ENCODE data around the gene RPGRIP1.
"Not testable (repeated sequence)": the region's sequence is repeated elsewhere in the genome, so short reads cannot be mapped to it uniquely, and the experiment has no call there.

Gene RPGRIP1

DNA sequence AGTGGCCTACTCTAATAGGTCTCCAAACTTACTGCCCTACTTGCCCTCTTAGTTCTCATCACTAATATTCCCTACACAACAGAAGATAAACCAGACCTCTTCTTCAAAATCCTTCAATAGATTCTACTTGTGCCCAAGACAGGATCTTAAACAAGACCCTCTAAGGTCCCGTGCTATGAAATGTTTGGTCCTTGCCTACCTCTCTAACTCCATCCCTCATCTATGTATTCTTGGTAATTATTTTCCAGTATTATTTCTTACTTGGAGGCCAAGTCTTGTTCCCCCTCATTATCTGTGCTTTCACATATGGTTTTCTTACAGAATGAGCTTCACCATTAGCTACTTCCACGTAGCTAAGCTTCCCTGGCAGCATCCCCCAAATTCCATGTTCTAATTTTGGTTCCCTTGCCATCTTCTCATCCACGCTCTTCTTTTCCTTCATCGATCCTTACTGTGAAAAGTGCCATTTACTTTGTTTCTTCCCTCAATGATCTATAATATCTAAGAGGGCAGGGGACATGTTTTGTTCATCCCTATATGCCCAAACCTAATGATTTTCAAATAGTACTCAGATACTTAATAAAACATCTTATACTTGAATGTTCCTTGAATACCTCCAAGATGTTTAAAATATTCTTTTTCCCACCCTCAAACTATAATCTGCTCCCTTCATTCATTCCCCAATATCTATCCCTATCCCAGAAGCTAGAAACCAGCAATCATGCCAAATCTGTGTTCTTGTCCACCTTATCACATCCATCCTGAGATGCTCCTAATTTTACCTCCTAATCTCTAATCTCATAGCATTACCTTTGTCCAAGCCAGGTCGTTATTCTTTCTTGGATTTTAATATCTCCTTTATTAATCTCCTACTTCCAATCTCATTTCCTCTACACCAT is 20.7 kb upstream of the RPGRIP1 start:
- no peak for DNase-seq

DNA sequence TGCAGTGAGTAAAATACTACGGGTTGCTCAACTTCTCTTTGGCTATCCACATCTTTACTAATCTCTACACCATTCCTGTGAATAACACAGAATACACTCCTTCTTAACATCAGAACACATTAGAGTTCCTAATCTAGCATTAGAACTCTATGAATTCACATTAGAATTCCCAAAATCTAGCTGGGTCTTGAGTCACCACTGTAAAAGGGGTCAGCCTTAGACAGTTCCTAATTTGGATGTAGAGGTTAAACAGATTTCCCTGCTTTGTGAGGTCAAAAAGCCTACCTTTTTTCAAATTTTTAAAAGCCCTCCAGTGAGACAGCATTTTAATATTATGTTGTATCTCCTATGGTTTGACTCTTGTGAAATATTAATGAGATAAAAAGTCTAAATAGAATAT is 18.1 kb upstream of the RPGRIP1 start:
- DNase-seq: no peak

DNA sequence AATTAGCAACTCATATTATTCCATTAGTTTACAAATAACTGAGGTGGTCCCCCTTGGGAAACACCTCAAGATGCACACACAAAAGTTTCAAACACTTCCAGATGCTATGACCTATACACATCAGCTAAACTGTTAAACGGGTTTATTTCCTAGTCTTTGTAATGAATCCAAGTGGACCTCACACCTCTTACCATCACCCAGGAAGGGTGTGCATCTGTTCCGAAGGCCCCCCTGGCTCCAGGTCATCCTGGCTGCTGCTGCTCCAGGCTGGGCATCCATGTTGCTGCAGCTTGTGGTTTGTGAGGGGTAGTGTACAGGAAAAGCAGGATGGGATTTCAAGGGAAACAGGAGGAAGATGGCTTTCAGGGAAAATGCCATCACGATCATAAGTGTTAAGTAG is 17.5 kb upstream of the RPGRIP1 start:
- no peak for DNase-seq

DNA sequence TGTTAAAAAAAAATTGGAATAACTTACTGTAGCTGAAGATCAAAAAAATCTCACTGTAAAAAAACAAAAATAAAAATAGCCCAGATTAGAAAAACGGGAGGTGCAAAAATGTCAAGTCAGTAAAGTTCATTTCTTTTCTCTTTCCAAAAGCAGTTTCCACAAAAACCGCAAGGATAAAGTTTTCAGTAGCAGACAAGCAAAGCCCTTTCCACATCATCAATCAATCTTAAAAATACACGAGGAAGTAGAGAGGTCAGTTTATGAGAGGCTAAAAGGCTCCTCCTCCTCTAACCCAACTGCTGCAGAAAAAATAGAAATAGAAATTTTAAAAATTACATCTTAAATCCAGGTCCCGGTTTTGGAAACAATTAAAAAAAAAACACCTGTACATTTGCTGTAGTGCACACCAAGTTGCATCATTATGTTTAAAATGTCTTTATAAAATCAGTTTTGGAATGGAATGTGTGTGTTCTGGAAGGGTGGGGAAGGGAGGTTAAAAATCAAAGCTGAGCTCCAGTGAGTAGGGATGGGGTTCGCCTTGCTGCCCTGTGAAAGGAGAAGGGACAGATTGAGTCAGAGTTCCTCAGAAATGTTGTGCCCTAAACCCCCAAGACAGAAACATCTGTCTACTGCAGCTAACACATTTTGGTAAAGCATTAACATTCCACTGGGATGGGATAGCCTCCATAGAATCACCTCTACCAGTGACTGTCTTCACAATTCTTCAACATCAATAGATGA is 16.4 kb upstream of the RPGRIP1 start:
- DNase-seq: no peak

DNA sequence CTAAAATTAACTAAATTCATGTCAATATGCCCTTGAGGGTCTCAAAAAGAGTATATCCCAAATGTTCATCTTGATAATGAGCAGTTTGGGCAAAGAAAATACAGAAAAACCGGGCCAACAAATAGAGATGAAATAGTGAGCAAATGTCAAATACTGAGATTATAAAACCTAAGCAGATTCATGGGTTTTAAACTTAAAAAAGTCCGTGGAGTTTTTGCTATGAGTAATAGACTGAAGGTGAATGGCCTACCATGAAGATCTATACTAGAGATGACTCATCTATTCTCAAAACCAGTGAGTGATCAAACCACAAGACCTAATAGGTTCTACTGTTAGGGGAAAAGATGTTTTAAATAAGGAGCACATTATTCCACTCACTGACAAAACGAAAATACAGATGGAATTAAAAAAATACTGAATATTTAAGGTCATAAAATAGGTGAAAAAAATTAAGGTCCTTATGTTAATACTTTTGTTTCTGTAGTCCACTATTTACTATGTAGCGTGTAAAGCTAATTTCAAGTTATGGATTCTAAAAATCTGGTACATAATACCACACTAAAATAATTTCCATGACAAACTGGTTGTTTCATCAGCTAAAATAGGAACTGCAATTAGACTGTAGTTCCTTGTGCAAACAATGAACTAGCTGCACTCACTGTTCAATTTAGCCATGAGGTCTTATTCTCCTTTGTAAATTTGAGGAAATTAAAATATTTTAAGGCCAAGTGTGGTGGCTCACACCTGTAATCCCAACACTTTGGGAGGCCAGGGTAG is 15.7 kb upstream of the RPGRIP1 start:
- no peak for DNase-seq

DNA sequence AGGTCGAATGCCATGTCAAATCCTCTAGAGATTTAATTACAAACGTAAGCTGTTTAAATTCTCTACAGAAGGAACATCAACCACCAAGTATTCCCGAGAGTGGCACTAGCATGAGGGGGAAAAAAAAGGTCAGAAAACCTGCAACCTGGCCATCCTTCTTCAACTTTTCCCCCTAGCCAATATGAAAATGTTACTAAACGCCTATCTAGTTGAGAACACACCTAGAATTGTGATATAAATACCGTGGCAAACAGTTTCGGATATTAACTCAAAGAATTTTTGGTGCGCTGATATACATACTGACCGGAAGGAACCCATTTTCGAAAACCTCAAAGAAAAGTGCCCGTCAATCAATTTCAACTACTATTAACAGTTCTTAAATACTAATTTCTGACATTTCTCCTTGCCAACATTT is 12.4 kb upstream of the RPGRIP1 start:
- no peak for DNase-seq

DNA sequence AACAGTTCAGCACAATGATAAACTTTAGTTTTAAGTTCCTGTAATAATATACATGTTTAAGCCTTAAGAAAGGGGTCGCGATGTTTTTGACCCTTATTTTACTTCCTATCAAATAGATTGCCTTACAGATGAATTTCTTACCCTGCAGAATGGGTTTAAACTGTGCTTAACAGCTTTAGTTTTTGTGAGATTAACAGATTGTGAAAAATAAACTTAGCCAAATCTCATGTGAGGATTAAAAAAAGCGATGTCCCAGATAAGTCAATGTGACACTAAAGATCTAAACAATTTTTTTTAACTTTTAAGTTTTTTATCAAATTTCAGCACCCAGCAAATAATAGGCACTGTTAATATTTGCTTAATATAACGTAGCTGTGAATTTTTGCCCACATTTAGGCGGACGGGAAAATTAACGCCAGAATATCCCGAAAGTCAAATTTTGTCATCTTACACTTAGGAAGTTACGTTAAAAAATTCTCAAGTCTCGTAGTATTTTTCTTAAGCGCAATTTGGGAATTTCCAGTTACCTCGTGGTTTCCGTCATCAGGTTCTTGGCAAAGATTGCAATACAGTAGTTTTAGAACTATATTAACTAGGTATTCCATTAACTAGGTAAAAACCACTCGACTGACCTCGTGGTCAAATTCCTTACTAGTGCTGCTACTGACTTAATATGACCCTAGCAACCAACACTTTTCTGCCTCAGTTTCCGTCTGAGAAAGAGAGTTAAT is 11.8 kb upstream of the RPGRIP1 start:
- no peak for DNase-seq

DNA sequence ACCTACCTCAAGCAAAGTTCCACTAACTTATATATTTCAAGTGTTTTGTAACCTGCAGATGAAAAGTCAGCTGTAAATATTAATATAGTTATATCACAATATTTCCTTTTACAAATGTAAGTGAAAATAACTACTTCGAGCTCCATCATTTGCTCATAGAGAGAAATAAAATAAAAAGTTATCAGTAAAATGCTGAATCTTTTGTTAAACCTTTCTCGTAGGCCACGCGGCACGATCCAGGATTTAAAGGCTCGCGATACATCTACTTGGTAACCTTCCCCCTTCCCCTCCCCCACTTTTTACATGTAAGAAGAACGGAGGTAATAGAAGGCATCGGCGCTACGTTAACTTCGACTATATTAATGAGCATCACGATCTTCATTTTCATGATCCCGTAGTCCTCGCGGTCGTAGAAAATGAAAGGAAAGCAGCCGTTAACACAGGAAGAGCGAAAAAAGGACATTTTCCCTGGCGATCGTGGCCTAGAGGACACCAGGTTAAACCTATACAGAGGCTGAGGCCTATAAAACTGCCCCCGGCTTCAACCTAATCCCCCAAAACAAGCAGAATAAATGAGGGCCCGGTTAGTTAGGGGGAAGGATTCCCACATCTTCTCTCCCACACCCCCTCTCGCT is 11.1 kb upstream of the RPGRIP1 start:
- peak; percentile 38 to 56 for DNase-seq

DNA sequence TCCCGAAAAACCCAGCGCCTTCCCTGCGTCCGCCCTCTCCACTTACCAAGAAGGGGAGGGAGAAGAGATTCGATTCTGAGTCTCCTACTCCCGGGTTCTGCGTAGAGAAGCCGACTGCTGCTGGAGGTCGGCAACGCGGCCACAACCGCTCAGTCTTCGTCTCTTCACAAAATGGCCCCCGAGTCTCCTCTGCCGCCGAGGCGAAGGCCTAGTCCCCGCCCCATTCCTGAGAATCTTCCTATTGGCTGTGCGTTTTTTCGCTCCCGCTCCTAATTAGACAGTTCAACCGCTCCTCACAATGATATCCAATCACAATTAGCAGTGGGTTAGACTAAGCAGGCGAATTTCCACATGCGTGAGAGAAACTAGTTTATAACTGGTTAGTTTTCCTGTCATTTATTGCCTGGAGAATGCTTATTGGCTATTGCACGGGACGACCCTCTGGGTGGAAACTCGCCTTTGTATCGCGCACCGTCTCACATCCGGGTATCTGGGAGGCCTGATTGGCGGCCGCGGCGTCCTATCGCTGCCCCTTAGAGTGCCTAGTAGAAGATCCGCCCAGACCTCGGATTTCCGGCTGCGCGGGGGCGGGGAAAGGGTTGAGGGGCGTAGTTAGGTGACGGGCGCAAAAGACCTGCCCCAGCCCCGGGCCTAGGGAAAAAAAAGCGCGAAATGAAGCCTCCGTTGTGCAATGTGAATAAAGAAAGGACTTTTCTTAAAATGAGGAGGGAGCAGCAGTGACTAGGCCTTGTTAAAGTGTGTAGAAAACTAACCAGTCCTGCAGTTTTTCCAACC is 10.4 kb upstream of the RPGRIP1 start, which contains the start of gene HNRNPC:
Gene HNRNPC (minus strand): TSS at position 191 of the 795 bp plus-strand sequence. CDS start 35,249 bp downstream, outside the sequence.
- DNase-seq: peak; percentile 99 to 100

DNA sequence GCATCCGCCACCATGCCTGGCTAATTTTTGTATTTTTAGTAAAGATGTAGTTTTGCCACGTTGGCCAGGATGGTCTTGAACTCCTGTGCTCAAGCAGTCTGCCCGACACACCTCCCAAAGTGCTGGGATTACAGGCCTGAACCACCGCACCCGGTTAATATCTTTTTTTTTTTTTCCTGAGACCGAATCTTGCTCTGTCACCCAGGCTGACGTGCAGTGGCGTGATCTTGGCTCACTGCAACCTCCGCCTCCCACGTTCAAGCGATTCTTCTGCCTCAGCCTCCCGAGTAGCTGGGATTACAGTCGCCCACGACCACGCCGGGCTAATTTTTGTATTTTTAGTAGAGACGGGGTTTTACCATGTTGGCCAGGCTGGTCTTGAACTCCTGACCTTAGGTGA is 7.2 kb upstream of the RPGRIP1 start:
- DNase-seq: not testable (repeated sequence)

DNA sequence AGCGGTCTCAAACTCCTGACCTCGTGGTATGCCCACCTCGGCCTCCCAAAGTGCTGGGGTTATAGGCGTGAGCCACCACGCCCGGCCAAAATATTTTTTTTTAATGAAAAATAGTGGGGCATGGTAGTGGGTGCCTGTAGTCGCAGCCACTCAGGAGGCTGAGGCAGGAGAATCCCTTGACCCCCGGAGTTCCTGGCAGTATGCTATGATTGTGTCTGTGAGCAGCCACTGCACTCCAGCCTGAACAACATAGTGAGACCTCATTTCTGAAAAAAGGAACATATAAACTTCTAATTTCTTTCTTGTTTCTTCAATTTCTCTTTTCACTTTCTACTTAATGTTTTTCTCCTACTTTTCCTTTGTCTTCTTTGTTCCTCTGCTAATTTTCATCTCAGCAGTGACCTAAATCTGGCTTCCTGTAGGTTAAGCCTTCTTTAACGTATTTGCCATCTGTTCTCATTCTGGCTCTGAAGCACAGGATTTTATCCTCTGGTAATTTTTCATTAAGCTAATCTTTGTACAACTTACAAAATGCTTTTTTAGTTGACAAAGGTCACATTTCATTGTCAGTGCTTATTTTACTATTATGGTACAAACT is 4.5 kb upstream of the RPGRIP1 start:
- DNase-seq: peak; percentile 16 to 69

DNA sequence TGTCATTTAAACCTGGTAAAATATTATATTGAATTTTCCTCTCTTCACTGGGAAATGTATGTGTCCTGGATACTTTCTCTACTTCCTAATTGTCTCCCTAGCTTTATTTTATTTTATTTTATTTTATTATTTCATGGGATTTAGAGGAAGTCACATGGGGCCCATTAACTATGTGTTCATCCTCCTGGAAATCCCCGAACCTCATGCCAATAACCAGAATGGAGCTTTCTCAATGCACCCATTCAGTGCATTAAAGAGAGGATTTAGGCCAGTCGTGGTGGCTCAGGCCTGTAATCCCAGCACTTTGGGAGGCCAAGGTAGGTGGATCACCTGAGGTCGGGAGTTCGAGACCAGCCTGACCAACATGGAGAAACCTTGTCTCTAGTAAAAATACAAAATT is 1.3 kb upstream of the RPGRIP1 start:
- DNase-seq: no peak

DNA sequence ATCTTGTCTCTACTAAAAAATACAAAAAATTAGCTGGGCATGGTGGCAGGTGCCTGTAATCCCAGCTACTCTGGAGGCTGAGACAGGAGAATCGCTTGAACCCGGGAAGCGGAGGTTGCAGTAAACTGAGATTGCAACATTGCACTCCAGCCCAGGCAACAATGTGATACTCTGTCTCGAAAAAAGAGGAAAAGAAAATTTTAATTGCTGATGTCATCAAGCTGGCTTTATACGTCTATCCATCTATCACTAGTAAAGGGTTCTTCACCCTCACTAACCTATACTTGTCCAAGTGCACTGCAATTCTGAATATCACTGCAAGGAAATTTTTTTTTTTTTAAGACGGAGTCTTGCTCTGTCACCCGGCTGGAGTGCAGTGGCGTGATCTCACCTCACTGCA is 2.0 kb downstream of the RPGRIP1 start:
- DNase-seq: not testable (repeated sequence)

DNA sequence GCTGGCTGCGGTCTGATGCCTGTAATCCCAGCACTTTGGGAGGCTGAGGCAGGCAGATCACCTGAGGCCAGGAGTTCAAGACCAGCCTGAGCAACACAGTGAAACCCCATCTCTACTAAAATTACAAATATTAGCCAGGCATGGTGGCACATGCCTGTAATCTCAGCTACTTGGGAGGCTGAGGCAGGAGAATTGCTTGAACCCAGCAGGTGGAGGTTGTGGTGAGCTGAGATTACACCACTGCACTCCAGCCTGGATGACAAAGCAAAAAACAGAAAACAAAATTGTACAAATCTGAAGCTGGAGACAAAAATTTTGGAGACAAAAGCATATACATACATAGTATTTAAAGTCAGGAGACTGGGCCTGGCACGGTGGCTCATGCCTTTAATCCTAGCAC is 6.6 kb downstream of the RPGRIP1 start:
- DNase-seq: not testable (repeated sequence)

DNA sequence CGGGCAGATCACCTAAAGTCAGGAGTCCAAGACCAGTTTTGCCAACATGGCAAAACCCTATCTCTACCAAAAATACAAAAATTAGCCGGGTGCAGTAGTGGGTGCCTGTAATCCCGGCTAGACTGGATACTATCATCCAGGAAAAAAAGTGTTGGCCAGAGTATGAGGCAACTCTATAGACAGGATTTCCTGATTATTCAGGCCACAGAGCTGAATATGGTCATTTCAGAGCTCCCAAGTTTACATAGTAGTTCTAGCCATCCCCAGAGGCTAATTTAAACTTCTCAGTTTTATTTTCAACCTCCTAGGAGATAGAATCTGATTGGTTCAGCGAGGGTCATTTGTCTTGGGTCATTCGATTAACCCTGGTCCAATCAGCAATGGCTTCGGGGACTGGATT is 7.3 kb downstream of the RPGRIP1 start:
- DNase-seq: no peak

DNA sequence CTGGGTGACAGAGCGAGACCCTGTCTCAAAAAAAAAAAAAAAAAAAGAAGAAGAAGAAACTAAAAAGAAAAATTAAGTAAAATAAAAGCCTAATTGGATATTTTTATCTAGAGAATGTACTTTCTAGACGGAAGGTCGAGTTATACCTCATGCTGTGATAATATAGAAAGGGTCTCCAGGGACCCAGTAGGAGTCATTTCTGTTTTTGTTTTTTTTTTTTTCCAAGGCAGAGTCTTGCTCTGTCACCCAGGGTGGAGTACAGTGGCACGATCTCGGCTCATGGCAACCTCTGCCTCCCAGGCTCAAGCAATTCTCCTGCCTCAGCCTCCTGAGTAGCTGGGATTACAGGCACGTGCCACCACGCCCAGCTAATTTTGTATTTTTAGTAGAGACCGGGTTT is 14.1 kb downstream of the RPGRIP1 start:
- not testable (repeated sequence) for DNase-seq

DNA sequence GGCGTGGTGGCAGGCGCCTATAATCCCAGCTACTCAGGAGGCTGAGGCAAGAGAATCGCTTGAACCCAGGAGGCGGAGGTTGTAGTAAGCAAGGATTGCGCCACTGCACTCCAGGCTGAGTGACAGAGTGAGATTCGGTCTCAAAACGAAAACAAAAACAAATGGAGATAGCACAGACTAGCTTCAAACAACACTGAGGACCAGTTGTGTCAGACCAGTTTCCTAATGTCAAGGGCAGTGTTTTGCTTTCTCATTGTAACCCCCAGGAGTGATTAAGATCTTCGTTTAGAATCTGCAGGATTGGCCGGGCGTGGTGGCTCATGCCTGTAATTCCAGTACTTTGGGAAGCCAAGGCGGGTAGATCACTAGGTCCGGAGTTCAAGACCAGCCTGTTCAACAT is 18.5 kb downstream of the RPGRIP1 start:
- no peak for DNase-seq

DNA sequence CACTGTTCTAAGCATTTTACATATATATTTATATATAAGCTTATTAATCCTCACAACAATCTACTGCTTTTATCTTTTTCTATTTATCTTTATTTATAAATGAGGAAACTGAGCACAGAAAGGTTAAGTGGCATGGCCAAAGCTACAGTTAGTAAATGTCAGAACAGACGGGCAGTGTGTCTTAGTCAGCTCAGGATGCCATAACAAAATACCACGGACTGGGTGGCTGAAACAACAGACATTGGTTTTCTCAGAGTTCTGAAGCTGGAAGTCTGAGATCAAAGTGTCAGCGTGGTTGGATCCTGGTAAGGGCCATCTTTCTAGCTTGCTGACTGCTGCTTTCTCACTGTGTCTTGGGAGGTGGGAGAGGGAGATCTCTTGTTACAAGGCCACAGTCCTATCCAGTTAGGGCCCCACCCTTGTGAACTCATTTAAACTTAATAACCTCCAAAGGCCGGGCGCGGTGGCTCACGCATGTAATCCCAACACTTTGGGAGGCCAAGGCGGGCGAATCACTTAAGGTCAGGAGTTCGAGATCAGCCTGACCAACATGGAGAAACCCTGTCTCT is 19.8 kb downstream of the RPGRIP1 start:
- no peak for DNase-seq

DNA sequence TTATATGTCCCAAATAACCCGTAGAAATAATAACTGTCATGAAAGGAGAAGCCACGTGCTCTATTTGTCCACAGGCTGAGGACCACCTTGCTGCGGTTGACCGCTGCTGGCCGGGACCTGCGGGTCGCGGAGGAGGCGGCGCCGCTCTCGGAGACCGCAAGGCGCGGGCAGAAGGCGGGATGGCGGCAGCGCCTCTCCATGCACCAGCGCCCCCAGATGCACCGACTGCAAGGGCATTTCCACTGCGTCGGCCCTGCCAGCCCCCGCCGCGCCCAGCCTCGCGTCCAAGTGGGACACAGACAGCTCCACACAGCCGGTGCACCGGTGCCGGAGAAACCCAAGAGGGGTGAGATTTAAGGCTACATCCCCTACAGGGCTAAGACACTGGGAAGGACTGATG is 21.0 kb downstream of the RPGRIP1 start:
- peak in 1 of 2 experiments; percentile 42 for DNase-seq
